HepG2 (cell line): ENCODE data around the gene VANGL2.

ENCODE experiments used
- CTCF ChIP-seq: sonication (generic); formaldehyde crosslinking; IDR thresholded peaks from 2 replicates; pipeline ENCODE4 v1.5.0; 2020; ENCODE audit warnings: mild to moderate bottlenecking, missing genetic modification reagents, moderate library complexity
- ZFX ChIP-seq: sonication (generic); formaldehyde crosslinking; IDR thresholded peaks from 2 replicates; pipeline ENCODE4 v1.4.0; 2020; ENCODE audit warnings: mild to moderate bottlenecking, low read depth, missing genetic modification reagents, moderate library complexity
- ZNF431 ChIP-seq: sonication (generic); formaldehyde crosslinking; IDR thresholded peaks from 2 replicates; pipeline ENCODE4 v1.9.0; 2022; ENCODE audit warnings: missing genetic modification reagents, low read depth, mild to moderate bottlenecking, borderline replicate concordance

- TF ChIP-seq CTCF, result no peak
- no peak for TF ChIP-seq ZNF431 (CRISPR knock-in tag)
- no peak for TF ChIP-seq ZFX (CRISPR knock-in tag)
Measured at GRCh38 chr1:160471253-160471652, 70.9 kb downstream of the VANGL2 start.
